Thyroid gland (tissue), 4 donors: ENCODE measurements around the gene SAMD1.

Experiments
- POLR2A ChIP-seq, 2 donors: fragments of 450-650 bp; IDR thresholded peaks; one replicate each; pipeline ENCODE4 v1.6.1; 2017; ENCODE audit warnings: antibody characterized with exemption in 2 of 2, mild to moderate bottlenecking in 2 of 2, moderate library complexity in 1 of 2
- TF ChIP-seq, protein P1 (sequence below), 6 experiments: fragments of 200-600 bp in 3 of 6; fragments of 450-650 bp in 3 of 6; sonication (generic) in 3 of 6; IDR thresholded peaks; one replicate each; pipeline ENCODE4 v1.5.1; 2016 to 2019; ENCODE audit warnings: antibody characterized with exemption in 6 of 6, mild to moderate bottlenecking in 2 of 6, inconsistent platforms in 1 of 6, moderate library complexity in 1 of 6

DNA sequence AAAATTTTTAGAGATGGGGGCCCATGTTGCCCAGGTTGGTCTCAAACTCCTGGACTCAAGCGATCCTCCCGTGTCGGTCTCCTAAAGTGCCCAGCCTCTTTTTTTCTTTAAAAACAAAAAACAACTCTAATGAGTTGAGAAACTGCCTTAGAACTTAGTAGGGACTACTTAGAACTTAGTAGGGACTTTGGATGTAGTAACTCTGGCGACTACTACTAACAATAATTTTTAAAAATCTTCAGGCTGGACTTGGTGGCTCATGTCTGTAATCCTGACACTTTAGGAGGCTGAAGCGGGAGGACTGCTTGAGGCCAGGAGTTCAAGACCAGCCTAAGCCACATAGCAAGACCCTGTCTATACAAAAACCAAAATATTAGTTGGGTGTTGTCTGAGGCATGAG lies 4.5 kb downstream of the SAMD1 start:
- TF ChIP-seq, protein P1, sequence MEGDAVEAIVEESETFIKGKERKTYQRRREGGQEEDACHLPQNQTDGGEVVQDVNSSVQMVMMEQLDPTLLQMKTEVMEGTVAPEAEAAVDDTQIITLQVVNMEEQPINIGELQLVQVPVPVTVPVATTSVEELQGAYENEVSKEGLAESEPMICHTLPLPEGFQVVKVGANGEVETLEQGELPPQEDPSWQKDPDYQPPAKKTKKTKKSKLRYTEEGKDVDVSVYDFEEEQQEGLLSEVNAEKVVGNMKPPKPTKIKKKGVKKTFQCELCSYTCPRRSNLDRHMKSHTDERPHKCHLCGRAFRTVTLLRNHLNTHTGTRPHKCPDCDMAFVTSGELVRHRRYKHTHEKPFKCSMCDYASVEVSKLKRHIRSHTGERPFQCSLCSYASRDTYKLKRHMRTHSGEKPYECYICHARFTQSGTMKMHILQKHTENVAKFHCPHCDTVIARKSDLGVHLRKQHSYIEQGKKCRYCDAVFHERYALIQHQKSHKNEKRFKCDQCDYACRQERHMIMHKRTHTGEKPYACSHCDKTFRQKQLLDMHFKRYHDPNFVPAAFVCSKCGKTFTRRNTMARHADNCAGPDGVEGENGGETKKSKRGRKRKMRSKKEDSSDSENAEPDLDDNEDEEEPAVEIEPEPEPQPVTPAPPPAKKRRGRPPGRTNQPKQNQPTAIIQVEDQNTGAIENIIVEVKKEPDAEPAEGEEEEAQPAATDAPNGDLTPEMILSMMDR (IDR thresholded peaks at IDR 0.05), result no peak
- TF ChIP-seq POLR2A (IDR thresholded peaks at IDR 0.05), result no peak
